HCT116 (cell line): ENCODE data around the gene OR2H2. TPM values are rescaled to one million over a fixed set of nuclear protein-coding genes. Genes with fewer than 3 reads are reported as not detected.

Experiments used
- ATAC-seq: fragments of 200-7000 bp; cut with Tn5 transposase; 2 replicates; pipeline ENCODE4 v1.9.1; 2020; ENCODE audit warnings: mild to moderate bottlenecking, moderate library complexity
- BruUV-seq: library from RNA; stranded (reverse); fragments of 400-500 nt; replicated peaks from 2 replicates; lab custom pipeline; 2021; lab: Mats Ljungman, UMichigan
- CTCF ChIA-PET: fragments of 300-600 bp; sonication (Branson Sonifier 250); formaldehyde crosslinking; loops from one replicate; lab custom pipeline; 2021; ENCODE audit warnings: antibody characterized with exemption; lab: Charles Lee
- POLR2A ChIA-PET: fragments of 300-600, 350-600 bp; sonication (Branson Sonifier 250); formaldehyde crosslinking; loops from one replicate; lab custom pipeline; 2021; ENCODE audit warnings: antibody characterized with exemption; lab: Charles Lee
- RAD21 ChIA-PET, 2 experiments: fragments of 300-600 bp; sonication (Branson Sonifier 250); formaldehyde crosslinking; loops; one replicate each; lab custom pipeline; 2023; ENCODE audit warnings: low total read pairs in 2 of 2; ENCODE audit not compliant: uncharacterized antibody in 2 of 2, unreplicated experiment in 2 of 2, low non-redundant PET in 1 of 2; lab: Charles Lee
- DNase-seq: peaks from one replicate; pipeline ENCODE4 v3.0.0-alpha.2; 2010; ENCODE audit warnings: low read depth, low spot score
- H2AFZ ChIP-seq: fragments of 200-600 bp; shearing (Covaris generic), sonication (generic); 2 replicates; pipeline ENCODE4 v1.6.1; 2017; ENCODE audit warnings: low read depth, mixed run types, mixed read lengths, antibody characterized with exemption, low read length; ENCODE audit not compliant: poor library complexity, severe bottlenecking
- H3K27ac ChIP-seq: 2 replicates; pipeline ENCODE4 v1.5.1; 2012; ENCODE audit warnings: low read depth, low read length
- H3K27me3 ChIP-seq: fragments of 200-600 bp; sonication (generic); 2 replicates; pipeline ENCODE4 v1.6.1; 2016; ENCODE audit warnings: mixed run types, low read length, mixed read lengths; ENCODE audit not compliant: insufficient read depth
- H3K36me3 ChIP-seq, 2 experiments: fragments of 200-500 bp in 1 of 2; fragments of 200-600 bp in 1 of 2; sonication (Bioruptor generic) in 1 of 2; sonication (generic) in 1 of 2; 2 replicates each; pipeline versions ENCODE4 v1.5.1 to v1.6.1; 2014 to 2016; ENCODE audit warnings: low read length in 2 of 2, inconsistent platforms in 1 of 2, mixed read lengths in 1 of 2, mixed run types in 1 of 2; ENCODE audit not compliant: insufficient read depth in 2 of 2, control insufficient read depth in 1 of 2
- H3K4me1 ChIP-seq, 2 experiments: fragments of 200-600 bp in 1 of 2; sonication (generic) in 1 of 2; 2 replicates each; pipeline versions ENCODE4 v1.5.1 to v1.6.1; 2012 to 2017; ENCODE audit warnings: low read length in 2 of 2, inconsistent platforms in 1 of 2, mild to moderate bottlenecking in 1 of 2, mixed read lengths in 1 of 2, mixed run types in 1 of 2, moderate library complexity in 1 of 2; ENCODE audit not compliant: insufficient read depth in 2 of 2, control insufficient read depth in 1 of 2
- H3K4me2 ChIP-seq: fragments of 200-600 bp; sonication (generic); 2 replicates; pipeline ENCODE4 v1.6.1; 2017; ENCODE audit warnings: mixed run types, low read length, mixed read lengths
- H3K4me3 ChIP-seq, 2 experiments: fragments of 200-600 bp in 1 of 2; sonication (generic) in 1 of 2; replicated peaks in 1 of 2; 2 replicates each; pipeline ENCODE4 v1.5.1; 2011 to 2016; ENCODE audit warnings: low read length in 2 of 2, control low read depth in 1 of 2, low read depth in 1 of 2, mild to moderate bottlenecking in 1 of 2, mixed read lengths in 1 of 2, mixed run types in 1 of 2
- H3K79me2 ChIP-seq: fragments of 200-600 bp; sonication (generic); 2 replicates; pipeline ENCODE4 v1.6.1; 2017; ENCODE audit warnings: mild to moderate bottlenecking, mixed run types, low read length, moderate library complexity, mixed read lengths; ENCODE audit not compliant: insufficient read depth
- H3K9ac ChIP-seq: fragments of 200-600 bp; sonication (generic); 2 replicates; pipeline ENCODE4 v1.6.1; 2016; ENCODE audit warnings: low read length, mixed read lengths
- H3K9me2 ChIP-seq: fragments of 200-600 bp; sonication (generic), shearing (Covaris generic); 2 replicates; pipeline ENCODE4 v1.6.1; 2017; ENCODE audit warnings: mixed run types, mild to moderate bottlenecking, moderate library complexity; ENCODE audit not compliant: insufficient read depth
- H3K9me3 ChIP-seq, 2 experiments: fragments of 200-500 bp in 1 of 2; fragments of 200-600 bp in 1 of 2; sonication (Bioruptor generic) in 1 of 2; sonication (generic) in 1 of 2; 2 replicates each; pipeline ENCODE4 v1.6.1; 2014 to 2017; ENCODE audit warnings: low read length in 2 of 2, mixed read lengths in 2 of 2, inconsistent platforms in 1 of 2, low read depth in 1 of 2, mild to moderate bottlenecking in 1 of 2, mixed run types in 1 of 2, moderate library complexity in 1 of 2; ENCODE audit not compliant: control insufficient read depth in 1 of 2, insufficient read depth in 1 of 2
- H4K20me1 ChIP-seq: fragments of 200-600 bp; sonication (generic), shearing (Covaris generic); 2 replicates; pipeline ENCODE4 v1.6.1; 2017; ENCODE audit warnings: mixed run types, mild to moderate bottlenecking, moderate library complexity; ENCODE audit not compliant: insufficient read depth
- CBX3 ChIP-seq: IDR thresholded peaks from 2 replicates; pipeline ENCODE4 v1.6.1; 2012; ENCODE audit warnings: low read depth
- EGR1 ChIP-seq: IDR thresholded peaks from 2 replicates; pipeline ENCODE4 v1.6.1; 2012; ENCODE audit warnings: low read depth
- ELF1 ChIP-seq: IDR thresholded peaks from 2 replicates; pipeline ENCODE4 v1.6.1; 2012; ENCODE audit warnings: low read depth, borderline replicate concordance
- FOSL1 ChIP-seq: IDR thresholded peaks from 2 replicates; pipeline ENCODE4 v1.6.1; 2012; ENCODE audit warnings: low read depth
- JUND ChIP-seq: IDR thresholded peaks from 2 replicates; pipeline ENCODE4 v1.6.1; 2012
- RAD21 ChIP-seq: IDR thresholded peaks from 2 replicates; pipeline ENCODE4 v1.6.1; 2012; ENCODE audit warnings: low read depth, mild to moderate bottlenecking
- SP1 ChIP-seq: IDR thresholded peaks from 2 replicates; pipeline ENCODE4 v1.6.1; 2012; ENCODE audit warnings: low read depth
- SRF ChIP-seq: IDR thresholded peaks from 2 replicates; pipeline ENCODE4 v1.6.1; 2012; ENCODE audit warnings: low read depth
- TCF7L2 ChIP-seq: IDR thresholded peaks from 2 replicates; pipeline ENCODE4 v1.7.0; 2011; ENCODE audit warnings: borderline replicate concordance, inconsistent platforms; ENCODE audit not compliant: insufficient read depth, insufficient read length; ENCODE audit errors: extremely low read depth
- YY1 ChIP-seq: IDR thresholded peaks from 2 replicates; pipeline ENCODE4 v1.6.1; 2011; ENCODE audit warnings: low read length, low read depth, moderate library complexity, mild to moderate bottlenecking; ENCODE audit not compliant: insufficient replicate concordance; ENCODE audit errors: extremely low read depth
- ZBTB33 ChIP-seq: IDR thresholded peaks from 2 replicates; pipeline ENCODE4 v1.6.1; 2011; ENCODE audit warnings: mild to moderate bottlenecking, low read length, moderate library complexity; ENCODE audit not compliant: insufficient replicate concordance; ENCODE audit errors: extremely low read depth
- ZNF274 ChIP-seq: fragments of 200-500 bp; sonication (Bioruptor generic); IDR thresholded peaks from 2 replicates; pipeline ENCODE4 v1.6.1; 2014; ENCODE audit warnings: mild to moderate bottlenecking, low read depth, low read length, inconsistent platforms
- intact Hi-C: fragments of 100-400 bp; cut with micrococcal nuclease; formaldehyde crosslinking; loops from 2 replicates; pipeline ENCODE4 v1.10.0; 2022
- total RNA-seq: library from RNA; stranded (reverse); gene quantifications from one replicate; pipeline ENCODE4 v1.2.1, GENCODE V29; 2021; ENCODE audit not compliant: unreplicated experiment
- TF ChIP-seq, protein P1 (sequence below): IDR thresholded peaks from 2 replicates; pipeline ENCODE4 v1.6.1; 2012; ENCODE audit warnings: low read depth

OR2H2 gene
- total RNA-seq, 1 experiment from 2014 or later = not detected

- BruUV-seq = no TSS peak
- Histone ChIP-seq H3K9ac (no peak overlapping the region), H3K27me3 (no peaks in the 10 kb centered on the region), H3K4me2 (no peak overlapping the region), H3K4me1 (peaks cover 7 to 22% of the 10 kb centered on the region in 2 experiments), H3K9me2 (no peaks in the 10 kb centered on the region), H3K9me3 (no peaks in the 10 kb centered on the region), H4K20me1 (no peaks in the 10 kb centered on the region), H3K36me3 (0 out of 4 replicates have a peak, but pooled peaks cover 0 to 2% of the 10 kb centered on the region in 2 experiments), H3K79me2 (no peaks in the 10 kb centered on the region), H3K27ac (no peak overlapping the region), H2AFZ (no peak overlapping the region), H3K4me3 (no peak overlapping the region)
- TF ChIP-seq YY1 (no peak), RAD21 (no peak), FOSL1 (no peak), CBX3 (no peak), TCF7L2 (no peak), ZBTB33 (no peak), JUND (no peak), ELF1 (no peak), SP1 (no peak), SRF (no peak), EGR1 (no peak), ZNF274 (no peak)
- TF ChIP-seq, protein P1, sequence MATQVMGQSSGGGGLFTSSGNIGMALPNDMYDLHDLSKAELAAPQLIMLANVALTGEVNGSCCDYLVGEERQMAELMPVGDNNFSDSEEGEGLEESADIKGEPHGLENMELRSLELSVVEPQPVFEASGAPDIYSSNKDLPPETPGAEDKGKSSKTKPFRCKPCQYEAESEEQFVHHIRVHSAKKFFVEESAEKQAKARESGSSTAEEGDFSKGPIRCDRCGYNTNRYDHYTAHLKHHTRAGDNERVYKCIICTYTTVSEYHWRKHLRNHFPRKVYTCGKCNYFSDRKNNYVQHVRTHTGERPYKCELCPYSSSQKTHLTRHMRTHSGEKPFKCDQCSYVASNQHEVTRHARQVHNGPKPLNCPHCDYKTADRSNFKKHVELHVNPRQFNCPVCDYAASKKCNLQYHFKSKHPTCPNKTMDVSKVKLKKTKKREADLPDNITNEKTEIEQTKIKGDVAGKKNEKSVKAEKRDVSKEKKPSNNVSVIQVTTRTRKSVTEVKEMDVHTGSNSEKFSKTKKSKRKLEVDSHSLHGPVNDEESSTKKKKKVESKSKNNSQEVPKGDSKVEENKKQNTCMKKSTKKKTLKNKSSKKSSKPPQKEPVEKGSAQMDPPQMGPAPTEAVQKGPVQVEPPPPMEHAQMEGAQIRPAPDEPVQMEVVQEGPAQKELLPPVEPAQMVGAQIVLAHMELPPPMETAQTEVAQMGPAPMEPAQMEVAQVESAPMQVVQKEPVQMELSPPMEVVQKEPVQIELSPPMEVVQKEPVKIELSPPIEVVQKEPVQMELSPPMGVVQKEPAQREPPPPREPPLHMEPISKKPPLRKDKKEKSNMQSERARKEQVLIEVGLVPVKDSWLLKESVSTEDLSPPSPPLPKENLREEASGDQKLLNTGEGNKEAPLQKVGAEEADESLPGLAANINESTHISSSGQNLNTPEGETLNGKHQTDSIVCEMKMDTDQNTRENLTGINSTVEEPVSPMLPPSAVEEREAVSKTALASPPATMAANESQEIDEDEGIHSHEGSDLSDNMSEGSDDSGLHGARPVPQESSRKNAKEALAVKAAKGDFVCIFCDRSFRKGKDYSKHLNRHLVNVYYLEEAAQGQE = no peak
- DNase-seq (no peak), ATAC-seq (no peak)
- intact Hi-C loops = no loop called here
- POLR2A ChIA-PET = no interaction called here
- RAD21 ChIA-PET = interaction anchor here in 1 of 2 experiments (0.6 kb wide), 1 partner anchor 29 kb away, joined by 4 read pairs; no protein-coding TSS in a partner anchor
- CTCF ChIA-PET = interaction anchor here (1.2 kb wide), 1 partner anchor 23 kb away, joined by 3 read pairs; no protein-coding TSS in a partner anchor
Observed at GRCh38 chr6:29630315-29630714, 45.4 kb downstream of the OR2H2 start.
